GM11168 (cell line): ENCODE results near the gene KLC3.

Experiments
- in situ Hi-C: fragments of 300-500 bp; cut with MboI; formaldehyde crosslinking; loops from one replicate; pipeline ENCODE4 v1.12.0; 2022; ENCODE audit warnings: low sequenced_read_pairs; ENCODE audit not compliant: unreplicated experiment

Gene KLC3

DNA sequence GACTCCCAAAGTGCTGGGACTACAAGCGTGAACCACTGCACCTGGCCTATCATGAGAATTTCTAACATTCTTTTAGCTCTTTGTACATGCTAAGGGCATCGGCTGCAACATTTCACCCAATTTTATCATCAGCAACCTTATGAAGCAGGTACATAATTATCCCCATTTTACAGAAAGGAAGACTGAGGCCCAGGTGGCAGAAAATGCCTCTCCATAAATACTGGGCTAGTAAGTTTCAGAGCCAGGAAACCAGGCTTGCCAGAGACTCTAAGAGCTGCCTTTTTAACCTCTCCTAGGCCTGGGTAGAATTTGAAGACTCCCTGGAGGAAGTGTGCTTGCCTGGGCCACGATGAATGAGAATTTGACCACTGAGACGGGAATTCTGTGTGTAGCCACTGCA, 27.6 kb downstream of the KLC3 start:
- in situ Hi-C loops: no loop called here

DNA sequence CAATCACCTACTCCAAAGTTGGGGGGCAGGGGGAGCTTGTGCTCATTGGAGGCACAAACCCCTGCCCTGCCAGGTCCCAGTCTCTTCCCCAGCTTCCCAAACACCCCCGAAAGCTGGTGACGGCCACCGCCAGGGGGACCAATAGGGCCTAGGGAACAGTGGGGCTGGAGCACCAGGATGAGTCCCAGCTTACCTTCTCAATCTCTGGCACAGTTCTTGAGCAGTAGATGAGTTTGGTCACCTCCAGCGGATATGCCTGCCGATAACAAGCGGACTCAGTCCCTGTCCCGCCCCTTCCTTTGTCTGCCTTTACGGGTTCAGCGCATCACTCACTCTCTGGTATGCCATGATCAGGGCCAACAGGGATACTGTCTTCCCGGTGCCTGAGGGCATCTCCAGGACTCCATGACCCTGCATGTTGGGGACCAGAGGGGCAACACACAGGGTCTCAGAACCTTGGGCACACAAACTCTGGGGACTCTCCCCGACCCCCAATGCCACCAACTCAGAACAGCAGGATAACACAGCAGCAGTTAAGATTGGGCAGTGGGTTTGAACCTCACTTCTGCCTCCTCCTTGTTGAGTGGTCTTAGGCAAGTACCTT, 28.3 kb downstream of the KLC3 start:
- in situ Hi-C loops: no loop called here

DNA sequence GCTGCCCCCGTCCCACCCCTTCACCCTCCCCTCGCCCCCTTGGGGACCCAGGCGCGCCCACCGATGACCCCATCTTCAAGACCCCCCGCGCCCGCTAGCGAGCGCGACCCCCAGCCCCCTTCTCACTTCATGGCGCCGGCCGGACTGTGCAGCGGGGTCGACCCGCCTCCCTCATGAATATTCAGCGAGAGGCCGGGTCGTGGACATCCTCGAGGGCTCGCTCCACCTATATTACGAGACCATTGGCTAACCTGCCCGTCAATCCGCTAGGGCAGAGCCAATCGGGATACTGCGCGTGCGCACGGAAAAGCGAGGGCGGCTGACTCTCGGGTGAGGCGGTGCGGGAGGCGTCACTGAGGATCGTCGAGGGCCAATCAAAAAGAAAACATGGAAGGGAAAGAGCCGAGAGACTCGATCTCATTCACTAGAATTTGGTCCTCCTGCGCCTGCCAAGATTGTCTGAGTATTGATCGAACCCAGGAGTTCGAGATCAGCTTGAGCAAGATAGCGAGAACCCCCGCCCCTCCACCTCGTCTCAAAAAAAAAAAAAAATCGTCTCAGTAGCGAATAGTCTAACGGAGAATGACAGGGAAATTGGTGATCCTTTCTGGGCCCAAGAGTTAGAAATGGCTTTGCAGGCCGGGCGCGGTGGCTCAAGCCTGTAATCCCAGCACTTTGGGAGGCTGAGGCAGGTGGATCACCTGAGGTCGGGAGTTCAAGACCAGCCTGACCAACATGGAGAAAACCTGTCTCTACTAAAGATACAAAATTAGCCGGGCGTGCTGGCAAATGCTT, 30.1 kb downstream of the KLC3 start, which contains the start of gene ERCC2:
ERCC2 (minus strand) TSS at position 164 of the 795 bp plus-strand sequence; CDS start at position 131, 33 bp downstream.
- in situ Hi-C loops: no loop called here

DNA sequence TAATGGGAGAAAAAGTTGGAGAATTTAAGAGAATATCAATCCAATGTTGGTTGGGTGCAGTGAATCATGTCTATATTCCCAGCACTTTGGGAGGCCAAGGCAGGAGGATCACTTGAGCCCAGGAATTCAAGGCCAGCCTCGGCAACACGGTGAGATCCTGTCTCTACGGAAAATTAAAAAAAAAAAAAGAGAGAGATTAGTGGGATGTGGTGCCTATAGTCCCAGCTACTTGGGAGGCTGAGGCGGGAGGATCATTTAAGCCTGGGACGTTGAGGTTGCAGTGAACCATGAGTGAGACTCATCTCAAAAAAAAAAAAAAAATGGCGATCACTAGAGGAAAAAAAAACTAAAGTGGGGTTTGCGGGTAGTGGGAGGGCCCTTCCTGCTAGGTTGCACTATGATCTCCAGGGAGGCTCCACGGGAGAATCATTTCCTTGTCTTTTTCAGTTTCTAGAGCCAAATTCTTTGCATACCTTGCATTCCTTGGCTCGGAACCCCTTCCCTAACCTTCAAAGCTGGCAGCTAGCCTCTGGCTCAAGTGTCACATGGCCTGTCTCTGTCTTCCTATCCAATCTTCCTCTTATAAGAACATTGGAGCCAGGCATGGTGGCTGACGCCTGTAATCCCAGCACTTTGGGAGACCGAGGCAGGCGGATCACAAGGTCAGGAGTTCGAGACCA, 35.6 kb downstream of the KLC3 start:
- in situ Hi-C loops: no loop called here

DNA sequence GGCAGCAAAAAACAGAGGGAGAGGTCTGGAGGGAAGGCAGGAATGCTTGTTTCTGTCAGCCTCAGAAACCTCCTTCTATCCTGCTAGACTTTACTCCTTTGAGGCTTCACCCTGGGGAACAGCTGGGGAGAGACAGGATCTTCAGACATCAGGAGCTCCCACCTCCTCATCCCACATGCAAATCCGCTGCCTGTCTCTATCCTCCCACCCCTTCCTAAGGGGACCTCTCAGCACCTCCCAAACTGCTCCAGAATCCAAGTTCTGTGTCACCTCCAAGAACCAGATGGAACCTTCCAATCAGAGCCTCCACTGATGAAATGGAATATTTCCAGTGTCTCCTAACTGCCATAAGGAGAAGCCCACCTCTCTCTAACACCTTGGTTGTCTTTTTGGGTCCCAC, 39.6 kb downstream of the KLC3 start:
- in situ Hi-C loops: no loop called here

DNA sequence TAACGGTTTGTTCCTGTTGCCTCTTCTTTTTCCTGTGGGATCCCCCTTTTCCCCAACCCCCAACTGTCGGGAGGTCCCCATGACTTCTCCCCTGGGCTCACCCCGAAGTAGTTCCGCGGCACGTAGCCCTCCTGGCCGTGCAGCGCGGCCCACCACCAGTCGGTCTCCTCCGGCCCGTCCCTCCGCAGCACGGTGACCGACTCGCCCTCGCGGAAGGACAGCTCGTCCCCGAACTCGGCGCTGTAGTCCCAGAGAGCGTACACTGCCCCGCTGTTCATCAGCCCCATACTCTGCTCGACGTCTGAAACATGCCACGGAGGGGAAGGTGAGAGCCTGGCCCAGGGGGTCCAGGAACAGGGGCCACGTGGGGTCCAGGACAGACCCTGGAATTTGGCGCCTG, 41.9 kb downstream of the KLC3 start:
- in situ Hi-C loops: no loop called here

DNA sequence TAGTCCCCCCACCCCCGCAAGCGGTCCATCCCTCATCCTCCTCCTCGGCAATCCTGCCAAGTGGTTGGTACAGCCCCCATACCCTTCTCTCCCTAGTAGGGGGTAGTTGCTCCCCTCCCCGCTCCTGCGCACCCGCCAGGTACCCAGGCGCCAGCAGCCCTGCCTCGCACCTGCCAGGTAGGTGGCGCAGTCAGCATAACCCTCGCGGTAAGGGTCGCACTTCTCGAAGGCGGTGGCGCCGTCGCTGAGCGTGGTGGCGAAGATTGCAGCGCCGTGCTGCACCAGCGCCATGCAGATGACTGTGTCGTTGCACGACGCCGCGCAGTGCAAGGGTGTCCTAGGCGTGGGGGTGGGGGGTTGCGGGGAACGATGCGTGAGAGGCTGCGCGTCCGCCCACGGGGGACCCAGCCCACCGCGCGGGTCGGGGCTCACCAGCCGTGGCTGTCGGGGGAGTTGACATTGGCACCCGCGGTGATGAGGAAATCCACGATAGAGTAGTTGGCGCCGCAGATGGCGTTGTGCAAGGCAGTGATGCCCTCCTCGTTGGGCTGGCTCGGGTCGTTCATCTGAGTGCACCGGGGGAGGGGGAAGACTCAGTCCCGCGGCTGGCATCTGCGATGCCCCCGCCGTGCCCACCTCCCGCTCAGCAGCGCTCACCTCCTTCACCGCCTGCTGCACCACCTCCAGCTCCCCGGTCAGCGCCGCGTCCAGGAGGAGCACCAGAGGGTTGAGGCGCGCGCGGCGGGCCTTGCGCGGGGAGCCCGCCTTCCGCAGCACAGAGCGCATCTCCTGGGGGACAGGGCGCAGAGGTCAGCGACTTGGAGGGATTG, 45.1 kb downstream of the KLC3 start:
- in situ Hi-C loops: no loop called here

DNA sequence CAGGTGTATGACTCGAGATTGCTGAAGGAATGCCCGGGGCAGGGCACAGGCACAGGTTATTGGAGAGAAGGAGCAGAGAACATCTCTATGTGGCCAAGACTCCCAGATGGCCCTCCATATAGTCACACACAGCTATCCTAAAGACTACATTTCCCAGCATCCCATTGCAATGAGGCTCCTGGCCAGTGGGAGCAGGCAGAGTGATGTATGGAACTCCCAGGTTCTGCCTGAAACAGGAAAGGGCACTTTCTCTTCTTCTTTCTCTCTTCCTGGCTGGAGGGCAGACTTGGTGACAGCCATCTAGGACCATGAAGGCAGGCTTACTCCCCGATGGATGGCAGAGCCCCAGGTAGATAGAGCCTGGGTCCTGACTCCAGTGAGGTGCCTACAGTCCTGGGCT, 50.8 kb downstream of the KLC3 start:
- in situ Hi-C loops: no loop called here

DNA sequence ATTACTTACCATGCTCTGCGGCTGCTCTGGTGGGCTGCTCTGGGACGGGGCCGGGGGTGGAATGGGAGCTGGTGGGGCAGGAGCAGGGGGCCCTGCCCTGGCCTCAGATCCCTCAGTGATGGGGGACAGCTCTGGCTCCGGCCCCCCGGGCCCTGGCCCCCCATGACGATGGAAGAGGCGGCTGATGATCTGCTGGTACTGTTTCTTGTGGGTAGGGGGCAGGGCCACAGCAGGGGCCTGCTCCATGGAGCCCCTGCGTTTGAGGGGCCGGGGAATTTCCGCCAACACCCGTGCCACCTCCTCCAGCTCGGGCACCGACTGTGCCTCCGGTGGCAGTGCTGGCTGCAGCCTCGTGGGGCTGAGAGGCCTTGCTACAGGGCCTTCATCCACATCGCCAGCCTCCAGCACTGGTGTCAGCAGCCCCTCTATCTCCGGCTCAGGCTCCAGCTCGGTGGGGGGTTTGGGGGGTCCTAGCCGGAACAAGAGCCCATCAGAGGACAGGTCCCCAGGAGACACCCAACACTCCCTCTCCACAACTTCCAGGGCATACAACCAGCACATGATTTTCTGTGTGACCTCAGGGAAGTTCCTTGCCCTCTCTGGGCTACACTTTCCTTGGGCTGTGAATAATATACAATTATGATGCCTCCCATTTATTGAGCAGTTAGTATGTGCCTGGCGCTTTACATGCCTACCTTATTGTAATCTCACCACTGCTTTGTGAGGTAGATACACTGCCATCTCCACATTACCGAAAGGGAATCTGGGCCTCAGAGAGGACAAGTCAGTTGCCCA, 51.5 kb downstream of the KLC3 start:
- in situ Hi-C loops: no loop called here

DNA sequence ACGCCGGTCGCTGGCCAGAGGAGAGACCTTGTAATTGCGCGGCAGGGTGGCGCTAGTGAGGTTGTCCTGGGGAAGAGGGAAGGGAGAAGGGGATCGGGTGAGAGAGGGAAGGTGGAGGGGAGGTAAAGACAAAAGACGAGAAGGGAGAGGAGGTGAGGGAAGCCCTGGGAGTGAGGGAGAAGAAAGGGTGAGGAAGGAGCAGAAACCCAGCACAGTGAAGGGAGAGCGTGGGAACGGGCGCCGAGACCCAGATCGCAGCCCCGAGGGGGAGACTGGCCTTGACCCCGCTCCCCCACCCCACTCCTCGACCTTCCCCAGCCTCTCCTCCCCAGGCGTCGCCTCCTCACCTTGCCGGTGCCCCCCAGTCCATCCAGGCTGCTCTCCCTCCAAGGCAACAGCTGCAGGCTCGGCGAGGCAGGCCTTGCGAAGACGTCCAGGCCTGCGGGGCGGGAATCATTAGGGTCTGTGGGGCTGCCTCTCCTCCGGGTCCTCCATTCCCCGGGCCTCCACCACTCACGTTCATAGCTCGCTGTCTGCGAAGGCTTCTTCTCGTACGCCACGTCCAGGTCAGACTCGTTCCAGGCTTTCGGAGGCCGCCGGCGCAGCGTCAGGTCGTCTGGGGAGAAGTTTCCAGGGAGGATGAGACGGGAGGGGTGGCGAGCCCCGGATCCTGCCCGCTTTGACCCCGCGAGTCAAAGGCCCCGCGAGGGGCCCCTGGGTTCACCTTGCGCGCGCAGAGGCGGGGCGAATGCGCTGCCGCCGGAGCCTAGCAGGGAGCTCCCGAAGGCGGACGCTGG, 55.5 kb downstream of the KLC3 start:
- in situ Hi-C loops: no loop called here

DNA sequence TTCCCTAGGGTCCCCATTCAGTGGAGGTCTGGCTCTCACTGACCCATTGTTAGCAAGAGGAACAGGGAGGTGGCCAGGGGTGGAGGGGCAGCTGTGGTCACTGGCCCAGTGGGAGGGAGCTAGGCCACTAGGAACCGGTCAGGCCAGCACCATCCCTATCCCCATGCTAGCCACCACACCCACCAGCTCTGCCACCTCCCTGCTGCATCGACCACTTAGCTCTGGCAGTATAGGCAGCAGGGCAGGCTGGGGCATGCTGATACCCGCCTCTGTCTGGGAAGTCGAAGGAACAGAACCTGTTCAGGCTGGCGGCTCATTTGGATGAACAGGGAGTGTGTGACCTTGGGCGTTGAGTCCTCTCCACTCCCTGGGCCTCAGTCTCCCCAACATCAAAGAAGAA, 59.6 kb downstream of the KLC3 start:
- in situ Hi-C loops: no loop called here
